ENCODE results near the gene EIF2D. TPM values are rescaled to one million over a fixed set of nuclear protein-coding genes. Genes with fewer than 3 reads are reported as not detected.

EIF2D gene
- total RNA-seq, result 10 to 100 TPM; 24.6 to 28.0 (median 25.8) TPM
- polyA plus RNA-seq, result 23.0 TPM
- long read RNA-seq, donor 1, transcript EIF2D-202 (13 exons, 1,633 nt), result minor isoform, 5 of 71 reads
- long read RNA-seq, donor 1, transcript EIF2D-201 (15 exons, 2,005 nt), result major isoform, 27 of 71 reads
- long read RNA-seq, donor 1, partial matches to known transcripts, result 8 of 71 reads
- long read RNA-seq, donor 1, other reads (novel, unspliced or antisense), result 31 of 71 reads
- long read RNA-seq, donor 2, transcript EIF2D-201 (15 exons, 2,005 nt), result major isoform, 10 of 32 reads
- long read RNA-seq, donor 2, partial matches to known transcripts, result 3 of 32 reads
- long read RNA-seq, donor 2, other reads (novel, unspliced or antisense), result 15 of 32 reads
- long read RNA-seq, donor 3, full-length matches to known transcripts, result 71 of 148 reads
- long read RNA-seq, donor 3, partial matches to known transcripts, result 17 of 148 reads
- long read RNA-seq, donor 3, other reads (novel, unspliced or antisense), result 60 of 148 reads
- long read RNA-seq, donor 4, transcript EIF2D-202 (13 exons, 1,633 nt), result minor isoform, 5 of 29 reads
- long read RNA-seq, donor 4, transcript EIF2D-201 (15 exons, 2,005 nt), result major isoform, 7 of 29 reads
- long read RNA-seq, donor 4, partial matches to known transcripts, result 3 of 29 reads
- long read RNA-seq, donor 4, other reads (novel, unspliced or antisense), result 14 of 29 reads

GRCh38 chr1:206612129-206612876, at the start of gene EIF2D:
EIF2D (minus strand) TSS chr1:206612465; CDS start chr1:206612342, 123 bp downstream.
- 3% methylated on average over 48 of the region's 48 CpGs for WGBS
- Histone ChIP-seq H3K4me3 (ENCODE audit: low read length) (peak within 1 kb of the TSS; percentile 69), H3K27ac (ENCODE audit: low read length) (peak within 1 kb of the TSS; percentile 97), H3K4me1 (ENCODE audit: control insufficient read depth, insufficient read depth, low read length) (no peaks in the 10 kb centered on the region), H3K27me3 (ENCODE audit: control insufficient read depth, insufficient read depth) (no peaks in the 10 kb centered on the region), H3K9me3 (ENCODE audit: control insufficient read depth, low read length) (no peaks in the 10 kb centered on the region)
- intact Hi-C loops (cut with DNase I), result no loop called here
- ATAC-seq (peak; percentile 99), DNase-seq (peak; percentile 94 to 98 (median 98))

- intact Hi-C loops (cut with DNase I), result no loop called here
- no peak overlapping the region for H3K4me3 ChIP-seq (ENCODE audit: low read length)
- WGBS, result 76% methylated on average over 11 of the region's 11 CpGs
- H3K4me1 ChIP-seq (ENCODE audit: control insufficient read depth, insufficient read depth, low read length), result peaks cover 29% of the 10 kb centered on the region
- DNase-seq, result no peak
- no peaks in the 10 kb centered on the region for H3K27me3 ChIP-seq (ENCODE audit: control insufficient read depth, insufficient read depth)
- H3K27ac ChIP-seq (ENCODE audit: low read length), result peak overlapping the region; percentile 50
- H3K9me3 ChIP-seq (ENCODE audit: control insufficient read depth, low read length), result no peaks in the 10 kb centered on the region
- no peak for ATAC-seq
Measured at GRCh38 chr1:206661161-206661820, 49.0 kb upstream of the EIF2D start.

GRCh38 chr1:206660136-206660535, 47.9 kb upstream of the EIF2D start:
- peak overlapping the region; percentile 81 for H3K27ac ChIP-seq (ENCODE audit: low read length)
- ATAC-seq, result no peak
- H3K27me3 ChIP-seq (ENCODE audit: control insufficient read depth, insufficient read depth), result no peaks in the 10 kb centered on the region
- intact Hi-C loops (cut with DNase I), result no loop called here
- peaks cover 35% of the 10 kb centered on the region for H3K4me1 ChIP-seq (ENCODE audit: control insufficient read depth, insufficient read depth, low read length)
- 83% methylated on average over 4 of the region's 4 CpGs for WGBS
- no peak for DNase-seq
- H3K9me3 ChIP-seq (ENCODE audit: control insufficient read depth, low read length), result no peaks in the 10 kb centered on the region
- no peak overlapping the region for H3K4me3 ChIP-seq (ENCODE audit: low read length)

GRCh38 chr1:206658981-206659273, 46.7 kb upstream of the EIF2D start:
- ATAC-seq (peak; percentile 4 to 22), DNase-seq (peak in 1 of 3 donors; percentile 59)
- intact Hi-C loops (cut with DNase I), result loop anchor here in 2 of 4 donors (10.0 kb wide), 1 partner anchor 66 kb away; no protein-coding TSS in a partner anchor
- Histone ChIP-seq H3K27me3 (ENCODE audit: control insufficient read depth, insufficient read depth) (no peaks in the 10 kb centered on the region), H3K4me3 (ENCODE audit: low read length) (no peak overlapping the region), H3K4me1 (ENCODE audit: control insufficient read depth, insufficient read depth, low read length) (peaks cover 36% of the 10 kb centered on the region), H3K27ac (ENCODE audit: low read length) (peak overlapping the region; percentile 81), H3K9me3 (ENCODE audit: control insufficient read depth, low read length) (no peaks in the 10 kb centered on the region)
- WGBS, result 56% methylated on average over 7 of the region's 7 CpGs

GRCh38 chr1:206658264-206658980, 46.2 kb upstream of the EIF2D start:
- no peaks in the 10 kb centered on the region for H3K27me3 ChIP-seq (ENCODE audit: control insufficient read depth, insufficient read depth)
- 22% methylated on average over 22 of the region's 22 CpGs for WGBS
- no peaks in the 10 kb centered on the region for H3K9me3 ChIP-seq (ENCODE audit: control insufficient read depth, low read length)
- intact Hi-C loops (cut with DNase I), result loop anchor here in 2 of 4 donors (10.0 kb wide), 1 partner anchor 66 kb away; no protein-coding TSS in a partner anchor
- ATAC-seq, result peak; percentile 45 to 51
- peaks cover 32% of the 10 kb centered on the region for H3K4me1 ChIP-seq (ENCODE audit: control insufficient read depth, insufficient read depth, low read length)
- no peak overlapping the region for H3K4me3 ChIP-seq (ENCODE audit: low read length)
- peak in 2 of 3 donors; percentile 61 to 78 for DNase-seq
- H3K27ac ChIP-seq (ENCODE audit: low read length), result peak overlapping the region; percentile 81

GRCh38 chr1:206657751-206658150, 45.5 kb upstream of the EIF2D start:
- no peak overlapping the region for H3K4me3 ChIP-seq (ENCODE audit: low read length)
- H3K4me1 ChIP-seq (ENCODE audit: control insufficient read depth, insufficient read depth, low read length), result peaks cover 32% of the 10 kb centered on the region
- no peaks in the 10 kb centered on the region for H3K27me3 ChIP-seq (ENCODE audit: control insufficient read depth, insufficient read depth)
- ATAC-seq (no peak), DNase-seq (no peak)
- H3K27ac ChIP-seq (ENCODE audit: low read length), result peak overlapping the region; percentile 81
- WGBS, result 29% methylated on average over 6 of the region's 6 CpGs
- no peaks in the 10 kb centered on the region for H3K9me3 ChIP-seq (ENCODE audit: control insufficient read depth, low read length)
- intact Hi-C loops (cut with DNase I), result loop anchor here in 2 of 4 donors (10.0 kb wide), 1 partner anchor 67 kb away; no protein-coding TSS in a partner anchor

- peaks cover 29% of the 10 kb centered on the region for H3K4me1 ChIP-seq (ENCODE audit: control insufficient read depth, insufficient read depth, low read length)
- DNase-seq, result no peak
- H3K9me3 ChIP-seq (ENCODE audit: control insufficient read depth, low read length), result no peaks in the 10 kb centered on the region
- WGBS, result 76% methylated on average over 3 of the region's 3 CpGs
- no peak overlapping the region for H3K27ac ChIP-seq (ENCODE audit: low read length)
- intact Hi-C loops (cut with DNase I), result loop anchor here in 2 of 4 donors (10.0 kb wide), 1 partner anchor 68 kb away; no protein-coding TSS in a partner anchor
- no peak overlapping the region for H3K4me3 ChIP-seq (ENCODE audit: low read length)
- no peak for ATAC-seq
- no peaks in the 10 kb centered on the region for H3K27me3 ChIP-seq (ENCODE audit: control insufficient read depth, insufficient read depth)
Measured at GRCh38 chr1:206656936-206657335, 44.7 kb upstream of the EIF2D start.

- H3K27ac ChIP-seq (ENCODE audit: low read length), result peak overlapping the region; percentile 57
- H3K4me3 ChIP-seq (ENCODE audit: low read length), result no peak overlapping the region
- WGBS, result 40% methylated on average over 4 of the region's 4 CpGs
- DNase-seq, result peak in 2 of 3 donors; percentile 73
- no peaks in the 10 kb centered on the region for H3K27me3 ChIP-seq (ENCODE audit: control insufficient read depth, insufficient read depth)
- peaks cover 29% of the 10 kb centered on the region for H3K4me1 ChIP-seq (ENCODE audit: control insufficient read depth, insufficient read depth, low read length)
- intact Hi-C loops (cut with DNase I), result loop anchor here in 2 of 4 donors (10.0 kb wide), 1 partner anchor 69 kb away; no protein-coding TSS in a partner anchor
- ATAC-seq, result no peak
- no peaks in the 10 kb centered on the region for H3K9me3 ChIP-seq (ENCODE audit: control insufficient read depth, low read length)
Measured at GRCh38 chr1:206655471-206655882, 43.2 kb upstream of the EIF2D start.

GRCh38 chr1:206654828-206655227, 42.6 kb upstream of the EIF2D start:
- H3K27ac ChIP-seq (ENCODE audit: low read length), result peak overlapping the region; percentile 57
- intact Hi-C loops (cut with DNase I), result loop anchor here in 2 of 4 donors (10.0 kb wide), 1 partner anchor 70 kb away; no protein-coding TSS in a partner anchor
- no peak for DNase-seq

More at GRCh38 chr1:206654828-206655227, 42.6 kb upstream of the EIF2D start:
- H3K9me3 ChIP-seq (ENCODE audit: control insufficient read depth, low read length), result no peaks in the 10 kb centered on the region
- H3K27me3 ChIP-seq (ENCODE audit: control insufficient read depth, insufficient read depth), result no peaks in the 10 kb centered on the region
- ATAC-seq, result no peak
- no peak overlapping the region for H3K4me3 ChIP-seq (ENCODE audit: low read length)
- peaks cover 25% of the 10 kb centered on the region for H3K4me1 ChIP-seq (ENCODE audit: control insufficient read depth, insufficient read depth, low read length)
- WGBS, result 39% methylated on average over 2 of the region's 2 CpGs
